GM12865 (cell line): ENCODE measurements around the gene DPP3.

Experiments used
- DNase-seq: peaks from one replicate; pipeline ENCODE4 v3.0.0; 2010; ENCODE audit warnings: low read depth
- H3K4me3 ChIP-seq: 2 replicates; pipeline ENCODE4 v1.5.1; 2011; ENCODE audit warnings: mild to moderate bottlenecking, low read depth, low read length, control low read depth
- TF ChIP-seq, protein P1 (sequence below): IDR thresholded peaks from 2 replicates; pipeline ENCODE4 v1.5.1; 2011; ENCODE audit warnings: low read length, control low read depth, low read depth, inconsistent platforms; ENCODE audit not compliant: insufficient read depth; ENCODE audit errors: missing control alignments

Gene DPP3

DNA sequence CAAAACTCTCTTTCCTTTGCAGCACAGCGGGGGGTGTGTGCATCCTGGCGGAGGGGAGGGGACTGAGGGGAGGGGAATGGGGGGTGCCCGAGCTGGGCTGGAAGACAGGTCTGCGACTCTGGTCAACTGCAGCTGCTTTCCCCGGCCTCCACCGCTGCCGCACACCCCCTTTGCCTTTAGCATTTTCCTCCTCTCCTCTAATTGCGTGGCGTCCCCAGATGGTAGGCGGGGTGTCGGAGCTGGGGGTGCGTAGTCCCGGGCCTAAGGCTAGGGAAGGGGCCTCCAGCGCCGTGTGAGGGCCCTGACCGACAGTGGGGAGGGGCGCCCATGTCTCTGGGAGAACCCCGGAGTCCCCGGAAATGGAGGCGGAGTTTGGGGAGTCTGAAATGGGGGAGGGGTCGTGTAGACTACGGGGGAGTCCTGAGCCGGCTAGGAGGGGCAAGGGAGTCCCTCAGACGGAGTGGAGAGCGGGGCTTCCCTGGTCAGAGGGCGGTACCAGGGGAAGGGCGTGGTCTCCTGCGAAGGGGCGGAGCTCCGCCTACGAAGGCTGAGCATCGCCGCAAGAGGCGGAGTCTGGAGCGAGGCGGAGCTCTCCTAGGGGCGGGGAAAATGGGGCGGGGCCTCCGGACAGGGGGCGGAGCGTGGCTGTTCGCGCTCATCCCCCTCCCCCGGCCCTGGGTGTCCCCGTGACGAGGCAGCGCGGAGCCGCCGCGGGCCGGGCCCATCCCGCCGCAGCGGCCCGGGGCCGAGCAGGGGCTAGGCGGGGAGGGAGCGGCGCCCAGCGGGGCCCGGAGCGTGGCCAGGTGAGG is 13.8 kb upstream of the DPP3 start, which contains the start of gene PELI3:
Gene PELI3, plus strand, starts transcription at position 681 of the 809 bp plus-strand sequence. CDS start 1,224 bp downstream, outside the sequence.
- peak within 1 kb of the TSS; percentile 70 for H3K4me3 ChIP-seq
- peak; percentile 93 for DNase-seq
- TF ChIP-seq, protein P1, sequence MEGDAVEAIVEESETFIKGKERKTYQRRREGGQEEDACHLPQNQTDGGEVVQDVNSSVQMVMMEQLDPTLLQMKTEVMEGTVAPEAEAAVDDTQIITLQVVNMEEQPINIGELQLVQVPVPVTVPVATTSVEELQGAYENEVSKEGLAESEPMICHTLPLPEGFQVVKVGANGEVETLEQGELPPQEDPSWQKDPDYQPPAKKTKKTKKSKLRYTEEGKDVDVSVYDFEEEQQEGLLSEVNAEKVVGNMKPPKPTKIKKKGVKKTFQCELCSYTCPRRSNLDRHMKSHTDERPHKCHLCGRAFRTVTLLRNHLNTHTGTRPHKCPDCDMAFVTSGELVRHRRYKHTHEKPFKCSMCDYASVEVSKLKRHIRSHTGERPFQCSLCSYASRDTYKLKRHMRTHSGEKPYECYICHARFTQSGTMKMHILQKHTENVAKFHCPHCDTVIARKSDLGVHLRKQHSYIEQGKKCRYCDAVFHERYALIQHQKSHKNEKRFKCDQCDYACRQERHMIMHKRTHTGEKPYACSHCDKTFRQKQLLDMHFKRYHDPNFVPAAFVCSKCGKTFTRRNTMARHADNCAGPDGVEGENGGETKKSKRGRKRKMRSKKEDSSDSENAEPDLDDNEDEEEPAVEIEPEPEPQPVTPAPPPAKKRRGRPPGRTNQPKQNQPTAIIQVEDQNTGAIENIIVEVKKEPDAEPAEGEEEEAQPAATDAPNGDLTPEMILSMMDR, result no peak

DNA sequence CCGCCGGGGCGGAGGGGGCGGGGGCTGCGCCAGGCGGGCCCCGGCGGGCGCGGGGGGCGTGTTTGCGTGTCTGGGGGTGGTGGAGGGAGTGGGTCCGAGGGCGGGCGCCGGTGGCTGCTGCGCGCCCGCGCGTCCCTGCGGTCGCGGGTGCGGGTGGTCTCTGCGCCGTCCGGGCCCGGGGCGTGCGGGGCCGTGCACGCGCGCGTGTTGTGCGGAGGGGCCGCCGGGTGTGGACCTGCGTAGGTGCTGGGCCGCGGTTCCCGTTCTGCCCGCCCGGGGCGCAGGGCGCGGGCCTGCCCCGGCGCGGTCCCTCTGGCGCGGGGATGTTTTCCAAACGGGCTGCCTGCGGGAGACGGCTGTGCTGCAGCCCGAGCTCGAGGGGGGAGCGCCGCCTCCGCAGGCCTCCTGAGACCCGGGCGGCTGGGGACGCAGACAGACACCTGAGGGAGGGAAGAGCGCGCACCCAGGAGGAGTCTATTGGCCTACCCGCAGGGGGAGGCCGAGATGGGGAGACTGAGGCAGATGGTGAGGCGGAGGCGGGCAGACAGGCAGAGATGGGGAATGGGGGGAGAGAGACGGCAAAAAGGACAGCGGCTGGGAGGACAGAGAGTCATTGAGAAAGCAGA is 13.1 kb upstream of the DPP3 start:
- peak; percentile 28 for DNase-seq
- TF ChIP-seq, protein P1, result peak; percentile 37
- H3K4me3 ChIP-seq, result peak overlapping the region; percentile 50

DNA sequence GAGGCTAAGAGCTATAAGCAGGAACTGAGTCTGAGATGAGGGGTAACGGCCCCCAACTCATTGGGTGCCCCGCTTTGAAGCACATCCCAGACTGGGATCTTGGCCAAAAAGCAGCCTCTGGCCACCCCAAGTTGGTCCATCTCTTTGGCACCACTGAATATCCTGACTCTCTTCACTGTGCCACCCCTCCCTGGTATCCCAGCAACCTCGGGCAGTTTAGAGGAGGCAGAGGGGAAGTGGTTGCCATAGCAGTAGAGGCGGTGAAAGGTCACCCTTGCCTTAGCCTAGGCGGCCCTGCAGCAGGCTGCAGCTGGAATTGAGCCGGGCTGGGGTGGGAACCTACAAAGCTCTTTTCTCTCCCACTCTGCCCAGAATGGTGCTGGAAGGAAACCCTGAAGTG is 12.5 kb upstream of the DPP3 start:
- no peak overlapping the region; the same call in 1 of the 2 replicates for H3K4me3 ChIP-seq
- TF ChIP-seq, protein P1, result no peak
- DNase-seq, result no peak

DNA sequence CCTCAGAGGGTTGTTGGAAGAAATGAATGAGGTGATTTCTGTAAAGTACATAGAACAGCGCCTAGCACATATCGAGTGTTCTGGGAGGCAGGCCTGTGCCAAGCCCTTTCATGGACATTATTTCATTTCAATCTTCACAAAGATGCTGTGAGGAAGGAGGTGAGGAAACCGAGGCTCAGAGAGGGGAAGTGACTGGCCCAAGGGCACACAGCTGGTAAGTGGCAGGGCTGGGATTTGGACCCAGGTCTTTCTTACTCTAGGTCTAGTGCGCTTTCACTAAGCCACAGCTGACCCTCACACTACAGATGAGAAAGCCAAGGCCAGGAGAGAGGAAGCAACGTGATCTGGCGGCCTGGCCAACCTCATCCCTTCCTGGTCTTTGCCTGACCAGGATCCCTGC is 11.5 kb upstream of the DPP3 start:
- H3K4me3 ChIP-seq, result no peak overlapping the region
- no peak for DNase-seq
- TF ChIP-seq, protein P1, result no peak

DNA sequence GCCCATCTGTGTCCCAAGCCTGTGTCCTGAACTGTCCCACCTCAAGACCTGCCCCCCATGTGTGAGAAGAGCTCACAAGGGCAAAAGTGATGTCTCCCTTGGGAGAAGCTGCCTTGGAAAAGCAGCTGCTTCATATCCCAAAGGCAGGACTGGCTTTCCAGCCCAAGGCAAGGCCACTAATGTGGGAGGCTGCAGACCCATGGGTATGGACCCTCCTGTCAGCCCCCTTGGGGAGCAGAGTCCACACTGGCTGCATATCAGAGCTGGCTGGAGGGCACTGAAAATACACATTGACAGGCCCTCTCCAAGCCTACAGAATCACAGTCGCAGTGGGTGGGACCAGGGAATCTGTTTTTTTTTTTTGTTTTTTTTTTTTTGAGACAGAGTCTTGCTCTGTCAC is 10.8 kb upstream of the DPP3 start:
- TF ChIP-seq, protein P1, result no peak
- DNase-seq, result no peak
- no peak overlapping the region for H3K4me3 ChIP-seq

DNA sequence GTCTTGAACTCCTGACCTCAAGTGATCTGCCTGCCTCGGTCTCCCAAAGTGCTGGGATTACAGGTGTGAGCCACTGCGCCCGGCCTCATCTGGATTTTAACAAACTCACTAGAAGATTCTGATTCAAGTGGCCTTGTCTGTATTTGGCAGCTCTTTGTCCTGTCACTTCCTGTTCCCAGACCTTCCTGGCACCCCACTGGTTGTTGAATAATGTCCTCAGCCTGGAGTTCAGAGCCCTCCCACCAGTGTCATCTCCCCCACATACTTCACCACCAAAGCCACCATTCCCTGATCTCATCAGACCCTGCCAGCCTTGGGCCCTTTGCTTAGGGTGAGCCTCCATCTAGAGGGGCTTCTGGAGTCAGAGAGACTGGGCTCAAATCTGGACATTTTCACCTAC is 10.2 kb upstream of the DPP3 start:
- no peak overlapping the region for H3K4me3 ChIP-seq
- TF ChIP-seq, protein P1, result no peak
- no peak for DNase-seq
